ENCODE results near the gene NRG2. TPM values are rescaled to one million over a fixed set of nuclear protein-coding genes. Genes with fewer than 3 reads are reported as not detected.

Gene NRG2
- polyA plus RNA-seq, 3 donors: 2.0 to 4.8 (median 3.1) TPM

GRCh38 chr5:139806726-139807646, 236.1 kb downstream of the NRG2 start:
- WGBS, 3 donors: 66 to 69% (median 68%) methylated on average over 8 of the region's 8 CpGs

GRCh38 chr5:139806111-139806510, 237.0 kb downstream of the NRG2 start:
- no peak overlapping the region for H3K27ac ChIP-seq (ENCODE audit: low read depth, low read length)
- 72 to 91% (median 89%) methylated on average over 4 of the region's 4 CpGs for WGBS, 3 donors

More at GRCh38 chr5:139806726-139807646, 236.1 kb downstream of the NRG2 start:
- no peak overlapping the region for H3K27ac ChIP-seq (ENCODE audit: low read depth, low read length)

- WGBS, 3 donors: 83 to 93% (median 89%) methylated on average over 2 of the region's 2 CpGs
- no peak overlapping the region for H3K27ac ChIP-seq (ENCODE audit: low read depth, low read length)
Measured at GRCh38 chr5:139805545-139805944, 237.6 kb downstream of the NRG2 start.

- WGBS, 3 donors: 91 to 94% (median 92%) methylated on average over 17 of the region's 17 CpGs
- no peak overlapping the region for H3K27ac ChIP-seq (ENCODE audit: low read depth, low read length)
Measured at GRCh38 chr5:139804800-139805397, 238.2 kb downstream of the NRG2 start.

- H3K27ac ChIP-seq (ENCODE audit: low read depth, low read length): no peak overlapping the region
- WGBS, 3 donors: 94 to 100% (median 98%) methylated on average over 2 of the region's 2 CpGs
Measured at GRCh38 chr5:139803978-139804377, 239.1 kb downstream of the NRG2 start.

- H3K27ac ChIP-seq (ENCODE audit: low read depth, low read length): no peak overlapping the region
Measured at GRCh38 chr5:139799359-139799758, 243.7 kb downstream of the NRG2 start.

- H3K27ac ChIP-seq (ENCODE audit: low read depth, low read length): no peak overlapping the region
Measured at GRCh38 chr5:139798883-139799282, 244.2 kb downstream of the NRG2 start.

GRCh38 chr5:139797856-139798510, 245.1 kb downstream of the NRG2 start:
- WGBS, 3 donors: 51 to 60% (median 59%) methylated on average over 9 of the region's 9 CpGs
- H3K27ac ChIP-seq (ENCODE audit: low read depth, low read length): no peak overlapping the region

More at GRCh38 chr5:139798883-139799282, 244.2 kb downstream of the NRG2 start:
- WGBS, 3 donors: 76 to 93% (median 80%) methylated on average over 2 of the region's 2 CpGs

- 75 to 80% (median 75%) methylated on average over 3 of the region's 3 CpGs for WGBS, 3 donors
Measured at GRCh38 chr5:139797335-139797734, 245.8 kb downstream of the NRG2 start.

More at GRCh38 chr5:139797335-139797734, 245.8 kb downstream of the NRG2 start:
- H3K27ac ChIP-seq (ENCODE audit: low read depth, low read length): no peak overlapping the region

Other genes starting within 250 kb of the NRG2 start
- gene PSD2, start 247.5 kb downstream of the NRG2 start, polyA plus RNA-seq: under 1 TPM; 0.09 to 0.39 (median 0.11) TPM
- 10 to 100 TPM in 1 of 3 donors, 1 to 10 TPM in 2; 2.5 to 10.2 (median 3.9) TPM for gene PURA, start 70.8 kb upstream of the NRG2 start, polyA plus RNA-seq
- gene IGIP, start 82.6 kb upstream of the NRG2 start, polyA plus RNA-seq: 10 to 100 TPM in 1 of 3 donors, 1 to 10 TPM in 2; 3.3 to 17.4 (median 3.6) TPM
- 100 to 1,000 TPM in 2 of 3 donors, 10 to 100 TPM in 1; 72.8 to 218 (median 107) TPM for gene CYSTM1, start 131.9 kb upstream of the NRG2 start, polyA plus RNA-seq